GM12878 (cell line): Measurements from ENCODE around the gene EEIG2. TPM values are rescaled to one million over a fixed set of nuclear protein-coding genes. Genes with fewer than 3 reads are reported as not detected.

ENCODE experiments used
- ATAC-seq: fragments of 200-7000 bp; cut with Tn5 transposase; 3 replicates; pipeline ENCODE4 v1.9.1; 2020; ENCODE audit warnings: mild to moderate bottlenecking, moderate library complexity
- Bru-seq: library from RNA; stranded (reverse); fragments of 400-500 nt; gene quantifications from one replicate; lab custom pipeline; 2021; lab: Mats Ljungman, UMichigan
- BruChase-seq, 2 experiments: library from RNA; stranded (reverse); fragments of 400-500 nt; gene quantifications; one replicate each; lab custom pipeline; 2021; lab: Mats Ljungman, UMichigan
- BruUV-seq: library from RNA; stranded (reverse); fragments of 400-500 nt; replicated peaks from 2 replicates; lab custom pipeline; 2021; lab: Mats Ljungman, UMichigan
- CTCF ChIA-PET: fragments of 300-600 bp; sonication (Branson Sonifier 250); formaldehyde crosslinking; extraction: SDS; loops from one replicate; lab custom pipeline; 2021; ENCODE audit warnings: inconsistent platforms; lab: Yijun Ruan, JAX
- POLR2A ChIA-PET: fragments of 350-600 bp; formaldehyde crosslinking; extraction: SDS; loops from one replicate; lab custom pipeline; 2021; ENCODE audit warnings: inconsistent platforms; lab: Charles Lee
- RAD21 ChIA-PET: fragments of 300-600 bp; sonication (Branson Sonifier 250); formaldehyde crosslinking; loops from one replicate; lab custom pipeline; 2023; ENCODE audit warnings: antibody characterized with exemption; ENCODE audit not compliant: unreplicated experiment; lab: Charles Lee
- SMC1A ChIA-PET: fragments of 300-600 bp; sonication (Branson Sonifier 250); formaldehyde crosslinking; loops from one replicate; lab custom pipeline; 2023; ENCODE audit not compliant: unreplicated experiment, uncharacterized antibody; lab: Charles Lee
- DNase-seq: peaks from one replicate; pipeline ENCODE4 v3.0.0-alpha.2; 2011; ENCODE audit warnings: low read depth, low spot score
- FAIRE-seq: peaks from 3 replicates; lab custom pipeline; 2011; peaks lifted over from hg19 to GRCh38; lab: Jason Lieb, UNC
- H2AFZ ChIP-seq: 2 replicates; pipeline ENCODE4 v1.6.0; 2011; ENCODE audit warnings: low read depth, low read length, control low read depth; ENCODE audit not compliant: control insufficient read depth
- H3K27ac ChIP-seq: 2 replicates; pipeline ENCODE4 v1.5.1; 2011; ENCODE audit warnings: control low read depth; ENCODE audit not compliant: control insufficient read depth, insufficient read depth
- H3K27me3 ChIP-seq, 2 experiments: replicated peaks in 1 of 2; 2 replicates each; pipeline versions ENCODE4 v1.6.0 to v1.6.1; 2011; ENCODE audit warnings: low read length in 1 of 2; ENCODE audit not compliant: control insufficient read depth in 2 of 2, insufficient read depth in 2 of 2
- H3K36me3 ChIP-seq, 2 experiments: 2 replicates each; pipeline ENCODE4 v1.5.1; 2011; ENCODE audit warnings: low read length in 1 of 2; ENCODE audit not compliant: control insufficient read depth in 2 of 2, insufficient read depth in 2 of 2
- H3K4me1 ChIP-seq: 2 replicates; pipeline ENCODE4 v1.6.1; 2011; ENCODE audit warnings: mild to moderate bottlenecking, low read length, moderate library complexity, mixed read lengths; ENCODE audit not compliant: control insufficient read depth, insufficient read depth
- H3K4me2 ChIP-seq: 2 replicates; pipeline ENCODE4 v1.6.0; 2011; ENCODE audit warnings: control low read depth; ENCODE audit not compliant: control insufficient read depth, insufficient read depth
- H3K4me3 ChIP-seq: fragments of 200-600 bp; sonication (generic); 2 replicates; pipeline ENCODE4 v1.5.1; 2016
- H3K79me2 ChIP-seq: 2 replicates; pipeline ENCODE4 v1.6.0; 2011; ENCODE audit warnings: low read length; ENCODE audit not compliant: control insufficient read depth, insufficient read depth
- H3K9ac ChIP-seq: 2 replicates; pipeline ENCODE4 v1.8.0; 2011; ENCODE audit warnings: low read length, control low read depth, mixed read lengths; ENCODE audit not compliant: control insufficient read depth, insufficient read depth
- H3K9me3 ChIP-seq: replicated peaks from 3 replicates; pipeline ENCODE4 v1.5.1; 2011; ENCODE audit warnings: mild to moderate bottlenecking, low read length; ENCODE audit not compliant: control insufficient read depth, insufficient read depth
- H4K20me1 ChIP-seq: 2 replicates; pipeline ENCODE4 v1.6.0; 2011; ENCODE audit not compliant: control insufficient read depth, insufficient read depth
- BCL11A ChIP-seq: IDR thresholded peaks from 2 replicates; pipeline ENCODE4 v1.6.1; 2011; ENCODE audit warnings: low read depth, low read length
- CBX5 ChIP-seq: sonication (generic); IDR thresholded peaks from 2 replicates; pipeline ENCODE4 v1.6.1; 2016; ENCODE audit warnings: low read depth, moderate library complexity, mild to moderate bottlenecking, inconsistent platforms
- EGR1 ChIP-seq, 2 experiments: IDR thresholded peaks; 1 replicate in 1 of 2; 2 replicates in 1 of 2; pipeline ENCODE4 v1.6.1; 2011 to 2012; ENCODE audit warnings: low read depth in 2 of 2, low read length in 2 of 2, borderline replicate concordance in 1 of 2, mild to moderate bottlenecking in 1 of 2, moderate library complexity in 1 of 2
- IKZF1 ChIP-seq: fragments of 450-650 bp; conservative IDR thresholded peaks from 2 replicates; pipeline ENCODE4 v1.6.1; 2017; ENCODE audit warnings: antibody characterized with exemption, mild to moderate bottlenecking
- IKZF2 ChIP-seq, 2 experiments: fragments of 450-650 bp; IDR thresholded peaks; 2 replicates each; pipeline ENCODE4 v1.6.1; 2017; ENCODE audit warnings: mild to moderate bottlenecking in 2 of 2, moderate library complexity in 2 of 2
- KLF5 ChIP-seq: fragments of 450-650 bp; IDR thresholded peaks from 2 replicates; pipeline ENCODE4 v1.6.1; 2014; ENCODE audit warnings: mild to moderate bottlenecking; ENCODE audit not compliant: partially characterized antibody
- RAD51 ChIP-seq: fragments of 450-650 bp; IDR thresholded peaks from 2 replicates; pipeline ENCODE4 v1.6.1; 2016; ENCODE audit warnings: moderate library complexity, mild to moderate bottlenecking, inconsistent platforms
- SREBF1 ChIP-seq: IDR thresholded peaks from 2 replicates; pipeline ENCODE4 v1.6.1; 2012; ENCODE audit warnings: mild to moderate bottlenecking, low read length
- TAF1 ChIP-seq: IDR thresholded peaks from 2 replicates; pipeline ENCODE4 v1.6.1; 2011; ENCODE audit warnings: mild to moderate bottlenecking, low read depth, low read length, borderline replicate concordance
- TBL1XR1 ChIP-seq: IDR thresholded peaks from 2 replicates; pipeline ENCODE4 v1.6.1; 2012; ENCODE audit warnings: low read depth, low read length, improper control_type of control experiment
- TCF3 ChIP-seq: IDR thresholded peaks from 2 replicates; pipeline ENCODE4 v1.6.1; 2012; ENCODE audit warnings: low read depth, mild to moderate bottlenecking, low read length, borderline replicate concordance; ENCODE audit not compliant: insufficient read depth
- ZBED1 ChIP-seq: IDR thresholded peaks from 2 replicates; pipeline ENCODE4 v1.6.1; 2016; ENCODE audit warnings: borderline replicate concordance
- WGBS: methylation state at CpG from one replicate; pipeline ENCODE4 v1.1.6; 2016; ENCODE audit warnings: low lambda C conversion rate; ENCODE audit not compliant: insufficient replicate concordance, insufficient coverage; ENCODE audit errors: missing lambda C conversion rate; 5-methylcytosine and 5-hydroxymethylcytosine counted together
- in situ Hi-C: fragments of 300-500 bp; cut with MboI; formaldehyde crosslinking; loops from 9 replicates; pipeline ENCODE4 v1.14.3; 2018; ENCODE audit warnings: mixed read lengths
- intact Hi-C: fragments of 100-400 bp; cut with micrococcal nuclease; formaldehyde crosslinking; loops from one replicate; pipeline ENCODE4 v1.14.2; 2022; ENCODE audit not compliant: unreplicated experiment
- long read RNA-seq, 2 experiments: library from polyadenylated mRNA; unstranded; transcript quantifications; one replicate each; pipeline ENCODE4 v2.0.0, GENCODE V29; 2019 to 2020
- polyA minus RNA-seq, 3 experiments: library from RNA; depleted of rRNA, polyadenylated mRNA; stranded (reverse); fragments of >200 nt; gene quantifications; 2 replicates each; pipeline ENCODE4 v1.2.3, GENCODE V29; 2011
- polyA plus RNA-seq, 11 experiments: library from polyadenylated mRNA; depleted of rRNA in 4 of 11; unstranded in 6 of 11; stranded (reverse) in 5 of 11; fragments of >200 nt; fragmentation: Nextera tagmentation in 4 of 11; fragmentation: Illumina TruSeq in 1 of 11; extraction: Ambion mirVana in 4 of 11; extraction: Trizol in 1 of 11; gene quantifications; 1 replicate in 1 of 11; 2 replicates in 10 of 11; pipeline versions ENCODE4 v1.2.1 to v1.2.3, GENCODE V29; 2011 to 2016; ENCODE audit warnings: inconsistent platforms in 2 of 11, missing spikeins in 2 of 11, low read depth in 1 of 11
- total RNA-seq, 4 experiments: library from RNA; depleted of rRNA in 3 of 4; stranded (reverse); fragments of >200 nt in 3 of 4; fragmentation: Illumina TruSeq in 1 of 4; extraction: Trizol in 1 of 4; gene quantifications; 2 replicates each; pipeline versions ENCODE4 v1.2.1 to v1.2.3, GENCODE V29; 2013 to 2021
- TF ChIP-seq, protein P1 (sequence below): IDR thresholded peaks from 2 replicates; pipeline ENCODE4 v1.6.1; 2012; ENCODE audit warnings: low read depth, low read length, improper control_type of control experiment
- TF ChIP-seq, protein P2 (sequence below), 3 experiments: IDR thresholded peaks in 2 of 3; conservative IDR thresholded peaks in 1 of 3; 2 replicates each; pipeline ENCODE4 v1.5.1; 2011; ENCODE audit warnings: low read depth in 3 of 3, low read length in 3 of 3, mild to moderate bottlenecking in 3 of 3, control low read depth in 2 of 3, moderate library complexity in 2 of 3, inconsistent platforms in 1 of 3, mixed read lengths in 1 of 3; ENCODE audit not compliant: control insufficient read depth in 2 of 3, insufficient read depth in 1 of 3; ENCODE audit errors: extremely low read depth in 1 of 3

EEIG2 gene
- total RNA-seq (2013; cell fraction: nucleolus; rRNA removed) = 14.4 and 17.2 TPM in 2 replicates
- total RNA-seq (2014; rRNA removed) (14.3 and 16.7 TPM in 2 replicates), total RNA-seq (2014; rRNA removed; fragmentation: Illumina TruSeq; extraction: Trizol) (16.2 and 17.4 TPM in 2 replicates), total RNA-seq (2021) (16.2 and 17.2 TPM in 2 replicates), polyA plus RNA-seq (2011; rRNA removed) (8.1 and 12.1 TPM in 2 replicates), polyA plus RNA-seq (2014; fragmentation: Illumina TruSeq; extraction: Trizol) (12.3 and 19.1 TPM in 2 replicates), polyA plus RNA-seq (2014; fragmentation: Nextera tagmentation; extraction: Ambion mirVana) (1 to 10 TPM; 3.5 to 4.9 TPM), polyA plus RNA-seq (2014; rRNA removed) (8.0 and 11.5 TPM in 2 replicates), polyA plus RNA-seq (2016; fragmentation: Nextera tagmentation; extraction: Ambion mirVana) (1 to 10 TPM; 1.4 to 1.5 TPM), polyA minus RNA-seq (2011; rRNA and poly(A)+ RNA removed) (7.8 and 8.3 TPM in 2 replicates), Bru-seq, nascent RNA (percentile 66 among the genes with signal in this experiment), BruChase-seq, experiment 1, labeled RNA remaining after a 6-hour chase (percentile 62 among the genes with signal in this experiment), BruChase-seq, experiment 2, labeled RNA remaining after a 2-hour chase (percentile 63 among the genes with signal in this experiment)
- 2.1 TPM for polyA plus RNA-seq (2011; ENCODE audit: low read depth)
- polyA plus RNA-seq (2011; cell fraction: cytosol; rRNA removed) = 3.4 and 3.6 TPM in 2 replicates
- polyA plus RNA-seq (2011; cell fraction: nucleus; rRNA removed) = 5.4 and 6.3 TPM in 2 replicates
- 2.9 and 3.6 TPM in 2 replicates for polyA plus RNA-seq (2012)
- polyA minus RNA-seq (2011; cell fraction: cytosol; rRNA and poly(A)+ RNA removed) = 2.8 and 4.2 TPM in 2 replicates
- 3.5 and 5.7 TPM in 2 replicates for polyA minus RNA-seq (2011; cell fraction: nucleus; rRNA and poly(A)+ RNA removed)
- long read RNA-seq, experiment 1 = 0 reads
- long read RNA-seq, experiment 2, partial matches to known transcripts = 0 of 5 reads
- long read RNA-seq, experiment 2, other reads (novel, unspliced or antisense) = 5 of 5 reads

- SMC1A ChIA-PET = interaction anchor here (0.9 to 6.8 kb wide), 17 partner anchors 7 to 349 kb away, joined by 3 to 161 read pairs (median 8); partner anchors contain the start of gene PRPF38B
- TSS peak; percentile 93 for BruUV-seq
- no peaks in the 10 kb centered on the region for H3K36me3 ChIP-seq
- TF ChIP-seq SREBF1 (no peak), CBX5 (0 out of 2 replicates have a peak, but pooled peaks have one; percentile 50), TBL1XR1 (0 out of 2 replicates have a peak, but pooled peaks have one; percentile 43), KLF5 (no peak), IKZF2 (IDR thresholded peaks at IDR 0.05) (peak in 1 of 2 experiments; percentile 70; a peak in 3 of 4 replicates), IKZF1 (peak; percentile 82), TAF1 (peak; percentile 26; the same call in 1 of the 2 replicates), ZBED1 (0 out of 2 replicates have a peak, but pooled peaks have one; percentile 40), RAD51 (no peak), BCL11A (no peak), EGR1 (IDR thresholded peaks at IDR 0.05; ENCODE audit: borderline replicate concordance in 1 of 2, low read depth in 2 of 2, low read length in 2 of 2) (peak in 1 of 2 experiments; percentile 66; a peak in 2 of 3 replicates), TCF3 (0 out of 2 replicates have a peak, but pooled peaks have one; percentile 11)
- TF ChIP-seq, protein P1, sequence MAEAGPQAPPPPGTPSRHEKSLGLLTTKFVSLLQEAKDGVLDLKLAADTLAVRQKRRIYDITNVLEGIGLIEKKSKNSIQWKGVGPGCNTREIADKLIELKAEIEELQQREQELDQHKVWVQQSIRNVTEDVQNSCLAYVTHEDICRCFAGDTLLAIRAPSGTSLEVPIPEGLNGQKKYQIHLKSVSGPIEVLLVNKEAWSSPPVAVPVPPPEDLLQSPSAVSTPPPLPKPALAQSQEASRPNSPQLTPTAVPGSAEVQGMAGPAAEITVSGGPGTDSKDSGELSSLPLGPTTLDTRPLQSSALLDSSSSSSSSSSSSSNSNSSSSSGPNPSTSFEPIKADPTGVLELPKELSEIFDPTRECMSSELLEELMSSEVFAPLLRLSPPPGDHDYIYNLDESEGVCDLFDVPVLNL = peak; percentile 41; the same call in 1 of the 2 replicates
- TF ChIP-seq, protein P2, sequence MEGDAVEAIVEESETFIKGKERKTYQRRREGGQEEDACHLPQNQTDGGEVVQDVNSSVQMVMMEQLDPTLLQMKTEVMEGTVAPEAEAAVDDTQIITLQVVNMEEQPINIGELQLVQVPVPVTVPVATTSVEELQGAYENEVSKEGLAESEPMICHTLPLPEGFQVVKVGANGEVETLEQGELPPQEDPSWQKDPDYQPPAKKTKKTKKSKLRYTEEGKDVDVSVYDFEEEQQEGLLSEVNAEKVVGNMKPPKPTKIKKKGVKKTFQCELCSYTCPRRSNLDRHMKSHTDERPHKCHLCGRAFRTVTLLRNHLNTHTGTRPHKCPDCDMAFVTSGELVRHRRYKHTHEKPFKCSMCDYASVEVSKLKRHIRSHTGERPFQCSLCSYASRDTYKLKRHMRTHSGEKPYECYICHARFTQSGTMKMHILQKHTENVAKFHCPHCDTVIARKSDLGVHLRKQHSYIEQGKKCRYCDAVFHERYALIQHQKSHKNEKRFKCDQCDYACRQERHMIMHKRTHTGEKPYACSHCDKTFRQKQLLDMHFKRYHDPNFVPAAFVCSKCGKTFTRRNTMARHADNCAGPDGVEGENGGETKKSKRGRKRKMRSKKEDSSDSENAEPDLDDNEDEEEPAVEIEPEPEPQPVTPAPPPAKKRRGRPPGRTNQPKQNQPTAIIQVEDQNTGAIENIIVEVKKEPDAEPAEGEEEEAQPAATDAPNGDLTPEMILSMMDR (IDR thresholded peaks at IDR 0.05 in 2 of 3, conservative IDR thresholded peaks at IDR 0.05 in 1 of 3; ENCODE audit: control insufficient read depth in 2 of 3, extremely low read depth in 1 of 3, insufficient read depth in 1 of 3, low read depth in 3 of 3, low read length in 3 of 3) = peak; percentile 66 to 82 (median 71); a peak in 5 of 6 replicates
These were observed at the start of gene EEIG2 for GRCh38 chr1:108559215-108560186. EEIG2 (plus strand) TSS chr1:108560100; CDS start chr1:108560429, 329 bp downstream.

More at GRCh38 chr1:108559215-108560186, at the start of gene EEIG2:
- H3K27me3 ChIP-seq = no peaks in the 10 kb centered on the region
- DNase-seq (peak; percentile 58), FAIRE-seq (no peak), ATAC-seq (peak; percentile 72)
- H3K9me3 ChIP-seq = no peaks in the 10 kb centered on the region
- POLR2A ChIA-PET = interaction anchor here (0.5 to 2.9 kb wide), 11 partner anchors 9 to 361 kb away, joined by 3 to 24 read pairs (median 4); partner anchors contain the start of gene PRPF38B
- CTCF ChIA-PET = interaction anchor here (0.7 to 7.0 kb wide), 18 partner anchors 9 to 359 kb away, joined by 3 to 258 read pairs (median 6); partner anchors contain the start of gene SLC25A24
- H4K20me1 ChIP-seq = no peaks in the 10 kb centered on the region
- RAD21 ChIA-PET = interaction anchor here (0.7 to 7.1 kb wide), 13 partner anchors 8 to 782 kb away, joined by 3 to 92 read pairs (median 10); partner anchors contain the start of gene PRPF38B
- peaks cover 29% of the 10 kb centered on the region for H3K4me1 ChIP-seq
- H3K79me2 ChIP-seq = peaks cover 2% of the 10 kb centered on the region
- peak within 1 kb of the TSS; percentile 75 for H3K27ac ChIP-seq
- H3K9ac ChIP-seq = peak within 1 kb of the TSS; percentile 68
- H2AFZ ChIP-seq = peak within 1 kb of the TSS; percentile 82
- intact Hi-C loops (loop anchor here (2.0 to 5.0 kb wide), 5 partner anchors 27 to 782 kb away; partner anchors contain the start of genes HENMT1 and PRPF38B), in situ Hi-C loops (loop anchor here (5.0 to 10.0 kb wide), 2 partner anchors 47 to 355 kb away; partner anchors contain the start of gene SLC25A24)
- WGBS = 0% methylated on average over 23 of the region's 59 CpGs
- H3K4me3 ChIP-seq = peak within 1 kb of the TSS; percentile 84
- peak within 1 kb of the TSS; percentile 97 for H3K4me2 ChIP-seq
